Hepatocyte (in vitro differentiated cells): ENCODE data around the gene APBA2. TPM values are rescaled to one million over a fixed set of nuclear protein-coding genes. Genes with fewer than 3 reads are reported as not detected.
"Not testable (repeated sequence)": the region's sequence is repeated elsewhere in the genome, so short reads cannot be mapped to it uniquely, and the experiment has no call there.

Experiments
- DNase-seq: peaks from one replicate; pipeline ENCODE4 v3.0.0-alpha.2; 2016; ENCODE audit warnings: low spot score
- H2AFZ ChIP-seq: fragments of 200-600 bp; sonication (generic); 2 replicates; pipeline ENCODE4 v1.6.0; 2016; ENCODE audit warnings: antibody characterized with exemption, mild to moderate bottlenecking
- H3K27ac ChIP-seq: fragments of 200-600 bp; sonication (generic); 2 replicates; pipeline ENCODE4 v1.5.1; 2016; ENCODE audit warnings: mild to moderate bottlenecking
- H3K27me3 ChIP-seq: fragments of 200-600 bp; sonication (generic); 2 replicates; pipeline ENCODE4 v1.6.1; 2016
- H3K36me3 ChIP-seq: fragments of 200-600 bp; sonication (generic); replicated peaks from 2 replicates; pipeline ENCODE4 v1.5.1; 2016; ENCODE audit warnings: low read depth; ENCODE audit not compliant: insufficient read depth
- H3K4me1 ChIP-seq: fragments of 200-600 bp; sonication (generic); 2 replicates; pipeline ENCODE4 v1.5.1; 2016; ENCODE audit warnings: mild to moderate bottlenecking, moderate library complexity; ENCODE audit not compliant: insufficient read depth
- H3K4me2 ChIP-seq: fragments of 200-600 bp; sonication (generic); 2 replicates; pipeline ENCODE4 v1.6.0; 2016
- H3K4me3 ChIP-seq: fragments of 200-600 bp; sonication (generic); 2 replicates; pipeline ENCODE4 v1.5.1; 2016; ENCODE audit warnings: mild to moderate bottlenecking
- H3K79me2 ChIP-seq: fragments of 200-600 bp; sonication (generic); 2 replicates; pipeline ENCODE4 v1.6.0; 2017; ENCODE audit warnings: mild to moderate bottlenecking
- H3K9me2 ChIP-seq: fragments of 200-600 bp; sonication (generic); replicated peaks from 2 replicates; pipeline ENCODE4 v1.6.0; 2017; ENCODE audit warnings: mild to moderate bottlenecking; ENCODE audit not compliant: insufficient read depth
- H3K9me3 ChIP-seq: fragments of 200-600 bp; sonication (generic); 2 replicates; pipeline ENCODE4 v1.5.1; 2016; ENCODE audit warnings: low read depth, mild to moderate bottlenecking
- H4K20me1 ChIP-seq: fragments of 200-600 bp; sonication (generic); 2 replicates; pipeline ENCODE4 v1.6.0; 2016; ENCODE audit warnings: mild to moderate bottlenecking; ENCODE audit not compliant: insufficient read depth, poor library complexity, severe bottlenecking
- EZH2 ChIP-seq: fragments of 200-600 bp; sonication (generic); IDR thresholded peaks from 2 replicates; pipeline ENCODE4 v1.6.1; 2016; ENCODE audit warnings: antibody characterized with exemption, mild to moderate bottlenecking, borderline replicate concordance
- EZH2phosphoT487 ChIP-seq: fragments of 200-600 bp; sonication (generic); IDR thresholded peaks from one replicate; pipeline ENCODE4 v1.6.1; 2018; ENCODE audit warnings: antibody characterized with exemption, mild to moderate bottlenecking, low read depth, moderate library complexity; ENCODE audit not compliant: unreplicated experiment, severe bottlenecking
- WGBS: methylation state at CpG from one replicate; pipeline ENCODE4 v1.1.6; 2016; ENCODE audit warnings: low lambda C conversion rate; ENCODE audit errors: missing lambda C conversion rate; 5-methylcytosine and 5-hydroxymethylcytosine counted together
- polyA plus RNA-seq: library from polyadenylated mRNA; unstranded; fragments of >200 nt; fragmentation: Nextera tagmentation; extraction: Ambion mirVana; gene quantifications from 2 replicates; pipeline ENCODE4 v1.2.1, GENCODE V29; 2016
- total RNA-seq: library from RNA; depleted of rRNA; stranded (reverse); fragments of >200 nt; gene quantifications from 2 replicates; pipeline ENCODE4 v1.2.3, GENCODE V29; 2014
- TF ChIP-seq, protein P1 (sequence below): fragments of 200-600 bp; sonication (generic); IDR thresholded peaks from 2 replicates; pipeline ENCODE4 v1.5.1; 2016; ENCODE audit warnings: antibody characterized with exemption, mild to moderate bottlenecking; ENCODE audit not compliant: poor library complexity

Gene APBA2
- total RNA-seq = 8.9 and 10.1 TPM in 2 replicates
- 6.1 and 8.4 TPM in 2 replicates for polyA plus RNA-seq

DNA sequence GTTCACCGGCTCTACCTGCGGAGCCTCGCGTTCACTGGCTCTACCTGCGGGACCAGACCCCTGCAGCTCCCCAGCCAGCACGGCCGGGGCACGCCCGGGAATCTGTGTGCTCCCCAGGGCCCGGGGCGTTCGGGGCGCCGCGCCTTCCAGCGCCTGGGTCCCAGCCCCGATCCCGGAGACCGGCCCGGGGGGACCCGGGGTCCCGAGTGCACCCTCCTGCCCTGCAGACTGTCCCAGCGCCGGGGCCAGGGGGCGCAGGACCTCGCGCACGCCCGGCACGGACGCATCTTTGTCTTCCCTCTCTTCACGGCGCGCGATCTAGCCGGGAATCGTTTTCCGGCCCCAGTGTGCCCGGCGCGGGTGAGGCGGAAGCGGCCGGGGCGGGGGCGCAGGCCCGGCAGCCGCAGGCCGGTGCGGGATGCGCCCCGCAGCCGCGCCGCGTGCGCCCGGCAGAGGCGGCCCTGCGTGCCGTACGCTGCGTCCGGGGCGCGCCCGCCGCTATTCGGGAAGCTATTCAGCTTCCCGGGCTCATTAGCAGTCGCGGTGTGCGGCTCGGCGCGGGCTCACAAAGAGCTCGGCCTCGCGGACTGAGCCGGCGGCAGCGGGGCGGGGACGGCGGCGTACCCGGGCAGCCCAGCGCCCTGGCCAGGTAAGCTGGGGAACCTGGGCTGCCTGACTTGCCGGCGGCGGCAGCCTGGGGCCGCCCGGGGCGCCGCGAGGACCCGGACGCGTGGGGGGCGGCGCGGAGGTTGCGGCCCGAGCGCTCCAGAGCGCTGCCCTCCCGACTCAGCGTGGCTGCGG, at the start of gene APBA2:
Gene APBA2 (plus strand): TSS at position 345 of the 801 bp plus-strand sequence. CDS start 167,911 bp downstream, outside the sequence.
- H4K20me1 ChIP-seq = no peaks in the 10 kb centered on the region
- H3K9me3 ChIP-seq = no peaks in the 10 kb centered on the region
- no peaks in the 10 kb centered on the region for H3K9me2 ChIP-seq
- H3K27ac ChIP-seq = no peak within 1 kb of the TSS
- TF ChIP-seq, protein P1, sequence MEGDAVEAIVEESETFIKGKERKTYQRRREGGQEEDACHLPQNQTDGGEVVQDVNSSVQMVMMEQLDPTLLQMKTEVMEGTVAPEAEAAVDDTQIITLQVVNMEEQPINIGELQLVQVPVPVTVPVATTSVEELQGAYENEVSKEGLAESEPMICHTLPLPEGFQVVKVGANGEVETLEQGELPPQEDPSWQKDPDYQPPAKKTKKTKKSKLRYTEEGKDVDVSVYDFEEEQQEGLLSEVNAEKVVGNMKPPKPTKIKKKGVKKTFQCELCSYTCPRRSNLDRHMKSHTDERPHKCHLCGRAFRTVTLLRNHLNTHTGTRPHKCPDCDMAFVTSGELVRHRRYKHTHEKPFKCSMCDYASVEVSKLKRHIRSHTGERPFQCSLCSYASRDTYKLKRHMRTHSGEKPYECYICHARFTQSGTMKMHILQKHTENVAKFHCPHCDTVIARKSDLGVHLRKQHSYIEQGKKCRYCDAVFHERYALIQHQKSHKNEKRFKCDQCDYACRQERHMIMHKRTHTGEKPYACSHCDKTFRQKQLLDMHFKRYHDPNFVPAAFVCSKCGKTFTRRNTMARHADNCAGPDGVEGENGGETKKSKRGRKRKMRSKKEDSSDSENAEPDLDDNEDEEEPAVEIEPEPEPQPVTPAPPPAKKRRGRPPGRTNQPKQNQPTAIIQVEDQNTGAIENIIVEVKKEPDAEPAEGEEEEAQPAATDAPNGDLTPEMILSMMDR = no peak
- no peak for TF ChIP-seq EZH2phosphoT487
- no peak for TF ChIP-seq EZH2
- DNase-seq = peak; percentile 64
- peak within 1 kb of the TSS; percentile 98 for H3K4me2 ChIP-seq
- peaks cover 15% of the 10 kb centered on the region for H3K27me3 ChIP-seq
- H3K4me3 ChIP-seq = peak within 1 kb of the TSS; percentile 67
- H2AFZ ChIP-seq = peak within 1 kb of the TSS; percentile 86
- H3K4me1 ChIP-seq = peaks cover 5% of the 10 kb centered on the region
- 1% methylated on average over 87 of the region's 109 CpGs for WGBS
- no peaks in the 10 kb centered on the region for H3K36me3 ChIP-seq
- H3K79me2 ChIP-seq = peaks cover 3% of the 10 kb centered on the region

DNA sequence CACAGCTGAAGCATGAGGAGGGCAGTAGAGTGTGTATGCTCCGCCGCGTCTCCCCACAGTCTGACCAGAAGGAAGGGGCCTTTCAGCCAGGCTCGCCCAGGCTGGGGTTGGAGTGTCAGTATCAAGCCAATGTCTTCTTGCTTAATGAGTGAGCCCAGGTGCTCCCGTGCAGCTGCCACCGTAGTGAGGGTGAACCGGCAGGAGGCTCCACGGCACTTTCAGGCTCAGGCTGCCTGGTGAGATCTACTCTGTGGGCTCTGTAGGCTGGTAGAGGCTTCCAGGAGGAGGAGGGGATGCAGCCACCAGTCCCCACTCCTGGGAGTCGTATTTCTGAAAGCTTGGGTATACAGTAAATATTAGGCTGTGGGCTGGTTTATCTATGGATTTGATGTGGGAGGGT, 45.5 kb upstream of the APBA2 start:
- not testable (repeated sequence) for H3K4me1 ChIP-seq, H3K79me2 ChIP-seq, H3K27ac ChIP-seq, H2AFZ ChIP-seq, H3K9me3 ChIP-seq, DNase-seq, H3K4me3 ChIP-seq, H3K36me3 ChIP-seq, H3K27me3 ChIP-seq, H3K4me2 ChIP-seq, H4K20me1 ChIP-seq, H3K9me2 ChIP-seq
- WGBS = 91% methylated on average over 8 of the region's 9 CpGs

DNA sequence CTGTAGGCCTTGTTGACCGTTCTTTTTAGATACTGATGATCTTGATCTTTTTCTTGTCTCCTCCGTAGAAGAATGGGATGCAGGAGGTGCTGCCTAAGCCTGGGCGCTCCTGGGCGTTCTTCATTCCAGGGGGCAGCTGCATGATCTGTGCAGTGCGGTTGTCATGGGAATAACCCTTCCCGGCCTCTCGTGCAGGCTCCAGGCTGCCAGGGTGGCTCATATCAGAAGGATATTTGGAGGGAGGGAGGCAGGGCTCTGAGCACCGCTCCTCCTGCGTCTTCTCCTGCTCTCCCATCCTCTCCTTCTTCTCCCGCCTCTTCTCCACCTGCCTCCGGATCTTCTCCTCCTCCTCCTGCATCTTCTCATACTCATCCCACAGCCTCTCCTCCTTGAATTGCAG, 43.6 kb upstream of the APBA2 start:
- not testable (repeated sequence) for H3K9me3 ChIP-seq, H4K20me1 ChIP-seq, H3K9me2 ChIP-seq, H3K4me1 ChIP-seq, H3K4me2 ChIP-seq, H3K36me3 ChIP-seq, DNase-seq, H3K27me3 ChIP-seq, H3K27ac ChIP-seq, H3K4me3 ChIP-seq, H2AFZ ChIP-seq, H3K79me2 ChIP-seq
- WGBS = 84% methylated on average over 10 of the region's 11 CpGs

DNA sequence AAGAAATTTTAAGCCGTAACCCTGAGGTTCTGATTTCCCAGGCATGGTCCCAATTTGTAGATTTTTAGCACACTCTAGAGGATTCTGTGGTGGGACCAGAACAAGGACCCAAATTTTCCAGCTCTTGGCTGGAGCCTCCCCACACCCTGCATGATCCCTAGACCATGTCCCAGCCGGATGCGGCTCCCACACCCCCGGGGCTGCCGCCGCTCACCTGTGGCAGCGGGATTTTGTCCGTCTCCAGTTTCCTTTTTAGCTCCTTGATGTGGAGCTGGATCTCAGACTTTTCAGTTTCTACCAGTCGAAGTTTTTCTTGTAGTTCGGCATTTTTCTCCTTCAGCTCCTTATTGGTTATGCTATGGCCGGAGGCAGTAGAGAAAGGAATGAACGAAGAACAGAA, 42.3 kb upstream of the APBA2 start:
- 92% methylated on average over 11 of the region's 12 CpGs for WGBS
- H3K4me2 ChIP-seq, DNase-seq, H3K4me1 ChIP-seq, H3K36me3 ChIP-seq, H3K27me3 ChIP-seq, H3K9me3 ChIP-seq, H3K79me2 ChIP-seq, H3K9me2 ChIP-seq, H2AFZ ChIP-seq, H4K20me1 ChIP-seq, H3K27ac ChIP-seq, H3K4me3 ChIP-seq: not testable (repeated sequence)

DNA sequence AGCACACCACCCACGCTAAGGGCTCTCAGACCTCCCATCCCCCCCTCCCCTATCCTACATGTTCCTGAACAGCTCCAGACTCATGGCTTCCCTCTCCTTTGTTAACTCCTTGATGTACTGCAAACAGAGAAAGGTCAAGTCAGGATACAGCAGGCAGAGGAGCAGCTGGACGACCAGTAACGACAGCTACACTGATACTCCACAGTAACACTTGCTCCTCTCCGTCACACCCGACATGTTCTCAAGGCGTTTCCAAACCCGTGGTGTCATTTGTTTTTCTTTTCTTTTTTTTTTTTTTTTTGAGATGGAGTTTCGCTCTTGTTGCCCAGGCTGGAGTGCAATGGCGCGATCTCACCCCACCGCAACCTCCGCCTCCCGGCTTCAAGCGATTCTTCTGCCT, 41.6 kb upstream of the APBA2 start:
- H3K79me2 ChIP-seq, H3K4me2 ChIP-seq, H3K9me3 ChIP-seq, H3K4me1 ChIP-seq, H3K27ac ChIP-seq, DNase-seq, H3K4me3 ChIP-seq, H3K9me2 ChIP-seq, H2AFZ ChIP-seq, H3K27me3 ChIP-seq, H4K20me1 ChIP-seq, H3K36me3 ChIP-seq: not testable (repeated sequence)
- WGBS = 70% methylated on average over 5 of the region's 14 CpGs

DNA sequence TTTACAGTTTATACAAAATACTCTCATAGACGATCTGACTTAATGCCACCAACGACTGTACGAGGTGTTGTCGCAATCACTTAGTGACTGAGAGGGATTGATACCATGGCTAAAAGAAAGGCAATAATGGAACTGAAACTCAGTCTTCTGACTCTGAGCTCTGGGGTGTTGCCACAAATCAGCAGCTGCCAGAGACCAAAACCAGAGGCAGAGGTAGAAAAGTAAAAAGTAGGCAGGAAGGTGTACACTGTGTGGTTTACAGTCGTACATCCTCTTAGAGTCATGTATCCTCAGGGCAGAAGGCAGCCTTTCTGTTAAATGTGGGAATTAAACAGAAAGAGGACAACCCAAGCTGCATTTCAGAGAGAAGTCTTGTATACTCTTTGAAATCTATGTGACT, 38.5 kb upstream of the APBA2 start:
- H3K27me3 ChIP-seq, DNase-seq, H3K36me3 ChIP-seq, H3K4me2 ChIP-seq, H3K9me3 ChIP-seq, H3K9me2 ChIP-seq, H3K4me3 ChIP-seq, H3K27ac ChIP-seq, H3K4me1 ChIP-seq, H3K79me2 ChIP-seq, H4K20me1 ChIP-seq, H2AFZ ChIP-seq: not testable (repeated sequence)
- WGBS = 73% methylated on average over 5 of the region's 5 CpGs

GRCh38 chr15:28847959-28848358, 37.8 kb upstream of the APBA2 start:
- not testable (repeated sequence) for H3K36me3 ChIP-seq, H2AFZ ChIP-seq, H4K20me1 ChIP-seq, H3K4me1 ChIP-seq, H3K9me2 ChIP-seq, H3K4me2 ChIP-seq, H3K9me3 ChIP-seq, H3K4me3 ChIP-seq, H3K27ac ChIP-seq, H3K27me3 ChIP-seq, DNase-seq, H3K79me2 ChIP-seq
- WGBS = 92% methylated on average over 6 of the region's 9 CpGs

DNA sequence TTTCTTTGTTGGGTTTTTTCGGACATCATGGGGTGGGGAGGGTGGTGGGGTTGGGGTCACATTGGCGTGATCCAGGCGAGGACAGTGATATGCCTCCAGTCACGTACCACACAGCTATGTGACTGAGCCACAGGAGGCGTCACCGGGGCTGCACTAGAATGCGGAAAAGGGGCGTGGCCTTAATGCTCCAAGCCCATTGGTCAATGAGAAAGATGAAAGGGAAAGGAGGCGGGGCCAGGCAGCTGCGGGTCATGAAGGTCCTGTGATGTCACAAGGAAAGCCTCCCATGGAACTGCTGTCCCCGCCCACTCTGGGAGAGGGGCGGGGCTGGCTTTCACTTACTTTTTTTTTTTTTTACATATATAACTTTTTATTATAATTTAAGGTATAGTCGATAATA, 37.3 kb upstream of the APBA2 start, which contains the start of gene GOLGA6L7:
Gene GOLGA6L7 (minus strand): TSS at position 124 of the 400 bp plus-strand sequence. CDS start 95 bp downstream, at position 29.
- H3K27me3 ChIP-seq, H4K20me1 ChIP-seq, H2AFZ ChIP-seq, H3K4me2 ChIP-seq, DNase-seq, H3K27ac ChIP-seq, H3K79me2 ChIP-seq, H3K36me3 ChIP-seq, H3K4me3 ChIP-seq, H3K4me1 ChIP-seq, H3K9me2 ChIP-seq, H3K9me3 ChIP-seq: not testable (repeated sequence)
- 100% methylated on average over 10 of the region's 13 CpGs for WGBS
